Measurements from ENCODE around the gene APLN. TPM values are rescaled to one million over a fixed set of nuclear protein-coding genes. Genes with fewer than 3 reads are reported as not detected.
A peak's percentile ranks its signal among the peaks of the same experiment; 100 is the strongest.

The APLN gene
- total RNA-seq, 1 experiment from 2014 or later: 0.81 TPM

- peak; percentile 31 to 77 for DNase-seq
Observed at GRCh38 chrX:129606918-129607317, 47.8 kb downstream of the APLN start.

GRCh38 chrX:129600981-129601424, 53.8 kb downstream of the APLN start:
- Histone ChIP-seq H3K27me3 (no peaks in the 10 kb centered on the region), H3K27ac (no peak overlapping the region), H3K36me3 (no peaks in the 10 kb centered on the region), H3K4me3 (no peak overlapping the region), H3K9me3 (replicated peaks) (no peaks in the 10 kb centered on the region), H3K4me1 (no peaks in the 10 kb centered on the region)
- DNase-seq: peak in 1 of 2 experiments; percentile 41

More at GRCh38 chrX:129606918-129607317, 47.8 kb downstream of the APLN start:
- no peak overlapping the region for H3K4me3 ChIP-seq
- H3K9me3 ChIP-seq (replicated peaks): no peaks in the 10 kb centered on the region
- no peaks in the 10 kb centered on the region for H3K4me1 ChIP-seq
- H3K27me3 ChIP-seq: no peaks in the 10 kb centered on the region
- H3K36me3 ChIP-seq: no peaks in the 10 kb centered on the region
- H3K27ac ChIP-seq: no peak overlapping the region

DNA sequence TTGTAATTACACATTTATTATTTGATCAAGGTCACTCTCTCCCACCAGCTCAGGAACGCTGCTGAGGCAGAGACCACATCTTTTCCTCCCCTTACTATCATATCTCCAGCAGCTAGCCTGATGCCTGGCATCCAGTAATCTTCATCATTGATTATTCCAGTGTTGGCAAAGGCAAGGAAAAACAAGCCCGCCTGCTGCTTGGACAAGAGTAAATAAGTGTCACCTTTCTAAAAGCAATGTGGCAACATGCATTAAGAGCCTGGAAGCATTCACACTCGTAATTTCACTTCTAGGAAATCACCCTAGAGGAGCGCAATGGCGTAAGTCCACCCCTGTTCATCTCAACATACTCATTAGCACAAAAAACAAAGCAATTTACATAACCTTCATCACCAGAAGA, 54.8 kb downstream of the APLN start:
- DNase-seq: no peak
- Histone ChIP-seq H3K27ac (no peak overlapping the region), H3K9me3 (replicated peaks) (no peaks in the 10 kb centered on the region), H3K36me3 (no peaks in the 10 kb centered on the region), H3K27me3 (no peaks in the 10 kb centered on the region), H3K4me3 (no peak overlapping the region), H3K4me1 (no peaks in the 10 kb centered on the region)

DNA sequence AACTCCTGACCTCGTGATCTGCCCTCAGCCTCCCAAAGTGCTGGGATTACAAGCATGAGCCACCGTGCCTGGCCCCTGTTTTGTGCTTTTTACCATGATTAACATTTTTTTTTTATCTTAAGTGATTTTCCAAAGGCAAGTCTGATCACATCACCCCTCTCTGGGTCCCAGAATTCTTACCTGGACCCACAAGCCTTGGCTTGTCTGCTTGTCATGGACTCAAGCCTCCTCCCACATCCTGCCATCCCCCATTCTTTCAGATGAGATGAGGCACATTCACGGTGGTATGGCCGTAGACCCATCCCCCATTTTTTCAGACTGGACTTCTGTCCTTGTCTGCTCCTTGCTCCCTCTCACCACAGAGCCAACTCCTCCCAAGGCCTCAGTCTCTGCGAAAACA, 55.3 kb downstream of the APLN start:
- Histone ChIP-seq H3K4me3 (no peak overlapping the region), H3K9me3 (replicated peaks) (no peaks in the 10 kb centered on the region), H3K36me3 (no peaks in the 10 kb centered on the region), H3K27ac (no peak overlapping the region), H3K27me3 (no peaks in the 10 kb centered on the region), H3K4me1 (no peaks in the 10 kb centered on the region)
- DNase-seq: no peak

- H3K9me3 ChIP-seq (replicated peaks): no peaks in the 10 kb centered on the region
- H3K27ac ChIP-seq: no peak overlapping the region
- no peaks in the 10 kb centered on the region for H3K36me3 ChIP-seq
- no peaks in the 10 kb centered on the region for H3K27me3 ChIP-seq
- no peaks in the 10 kb centered on the region for H3K4me1 ChIP-seq
- DNase-seq: no peak
- H3K4me3 ChIP-seq: no peak overlapping the region
Observed at GRCh38 chrX:129597905-129598304, 56.9 kb downstream of the APLN start.

- no peaks in the 10 kb centered on the region for H3K4me1 ChIP-seq
- no peak for DNase-seq
- H3K4me3 ChIP-seq: no peak overlapping the region
- H3K27ac ChIP-seq: no peak overlapping the region
- no peaks in the 10 kb centered on the region for H3K9me3 ChIP-seq (replicated peaks)
- H3K27me3 ChIP-seq: no peaks in the 10 kb centered on the region
- H3K36me3 ChIP-seq: no peaks in the 10 kb centered on the region
Observed at GRCh38 chrX:129596077-129596476, 58.7 kb downstream of the APLN start.

Other genes starting within 250 kb of the APLN start
- 76.4 and 82.0 TPM in 2 replicates for gene SMARCA1, start 131.5 kb downstream of the APLN start, total RNA-seq (2014; rRNA removed; shearing (Covaris generic))
- gene OCRL, start 114.7 kb downstream of the APLN start, total RNA-seq (2014; rRNA removed; shearing (Covaris generic)): 14.5 and 17.7 TPM in 2 replicates
- 0.14 and 0.25 TPM in 2 replicates for gene XPNPEP2, start 84.0 kb upstream of the APLN start, total RNA-seq (2014; rRNA removed; shearing (Covaris generic))
- gene SASH3, start 125.0 kb upstream of the APLN start, total RNA-seq (2014; rRNA removed; shearing (Covaris generic)): 0.05 TPM in 1 of 2 replicates, not detected in the other
- 30.6 and 31.1 TPM in 2 replicates for gene ZDHHC9, start 188.9 kb upstream of the APLN start, total RNA-seq (2014; rRNA removed; shearing (Covaris generic))